H54 (cell line): Measurements from ENCODE around the gene PGGHG.

Experiments used
- DNase-seq: peaks from one replicate; pipeline ENCODE4 v3.0.0; 2011; ENCODE audit warnings: low spot score, mixed read lengths; ENCODE audit not compliant: insufficient read length
- FAIRE-seq: peaks from 3 replicates; lab custom pipeline; 2011; peaks lifted over from hg19 to GRCh38; lab: Jason Lieb, UNC
- POLR2A ChIP-seq: IDR thresholded peaks from 2 replicates; pipeline ENCODE4 v1.6.1; 2011; ENCODE audit warnings: low read depth, mild to moderate bottlenecking, low read length

Gene PGGHG

GRCh38 chr11:288478-289397, at the start of gene PGGHG:
TSS of gene PGGHG (plus strand) at chr11:289126. CDS start at chr11:289817, 691 bp downstream.
- no peak for FAIRE-seq
- peak; percentile 80 for TF ChIP-seq POLR2A
- peak; percentile 99 for DNase-seq

GRCh38 chr11:240315-240714, 48.6 kb upstream of the PGGHG start:
- DNase-seq (no peak), FAIRE-seq (no peak)
- TF ChIP-seq POLR2A: no peak

- FAIRE-seq (no peak), DNase-seq (no peak)
Observed at GRCh38 chr11:241634-242033, 47.3 kb upstream of the PGGHG start.

GRCh38 chr11:244376-244775, 44.5 kb upstream of the PGGHG start:
- no peak for FAIRE-seq
- TF ChIP-seq POLR2A: no peak
- DNase-seq: no peak

More at GRCh38 chr11:241634-242033, 47.3 kb upstream of the PGGHG start:
- no peak for TF ChIP-seq POLR2A

GRCh38 chr11:249062-249461, 39.9 kb upstream of the PGGHG start:
- DNase-seq (no peak), FAIRE-seq (no peak)
- TF ChIP-seq POLR2A: no peak

GRCh38 chr11:250274-250673, 38.7 kb upstream of the PGGHG start:
- FAIRE-seq (no peak), DNase-seq (no peak)
- TF ChIP-seq POLR2A: no peak

- no peak for TF ChIP-seq POLR2A
- FAIRE-seq: no peak
- DNase-seq: peak; percentile 49
Observed at GRCh38 chr11:250740-251299, 38.1 kb upstream of the PGGHG start.

- no peak for FAIRE-seq
- no peak for TF ChIP-seq POLR2A
- DNase-seq: no peak
Observed at GRCh38 chr11:251550-251949, 37.4 kb upstream of the PGGHG start.

GRCh38 chr11:252666-253065, 36.3 kb upstream of the PGGHG start:
- TF ChIP-seq POLR2A: no peak
- DNase-seq (no peak), FAIRE-seq (no peak)

- no peak for TF ChIP-seq POLR2A
Observed at GRCh38 chr11:253160-253885, 35.6 kb upstream of the PGGHG start.

GRCh38 chr11:253886-254270, 35.0 kb upstream of the PGGHG start:
- FAIRE-seq (no peak), DNase-seq (no peak)
- TF ChIP-seq POLR2A: no peak

More at GRCh38 chr11:253160-253885, 35.6 kb upstream of the PGGHG start:
- FAIRE-seq (no peak), DNase-seq (no peak)

GRCh38 chr11:255176-255575, 33.8 kb upstream of the PGGHG start:
- TF ChIP-seq POLR2A: no peak
- FAIRE-seq: no peak
- no peak for DNase-seq

- TF ChIP-seq POLR2A: no peak
- FAIRE-seq (no peak), DNase-seq (no peak)
Observed at GRCh38 chr11:255816-256215, 33.1 kb upstream of the PGGHG start.
